K562 (cell line): ENCODE data around the gene OGT. TPM values are rescaled to one million over a fixed set of nuclear protein-coding genes. Genes with fewer than 3 reads are reported as not detected.
A peak's percentile ranks its signal among the peaks of the same experiment; 100 is the strongest.

ENCODE experiments used
- ATAC-seq: fragments of 200-7000 bp; cut with Tn5 transposase; 3 replicates; pipeline ENCODE4 v1.9.1; 2020; ENCODE audit warnings: moderate library complexity
- BruUV-seq: library from RNA; stranded (reverse); fragments of 400-500 nt; replicated peaks from 2 replicates; lab custom pipeline; 2021; lab: Mats Ljungman, UMichigan
- CTCF ChIA-PET: fragments of 300-600 bp; formaldehyde crosslinking; extraction: SDS; loops from one replicate; lab custom pipeline; 2021; ENCODE audit warnings: low intra/inter-chr PET ratio; lab: Yijun Ruan, JAX
- POLR2A ChIA-PET: fragments of 300-600, 350-650 bp; sonication (Branson Sonifier 250); formaldehyde crosslinking; extraction: SDS; loops from one replicate; lab custom pipeline; 2021; ENCODE audit warnings: antibody characterized with exemption, inconsistent platforms; lab: Yijun Ruan, JAX
- DNase-seq, 4 experiments: peaks; one replicate each; pipeline versions ENCODE4 v3.0.0 to v3.0.0-alpha.2; 2011 to 2018; ENCODE audit warnings: low spot score in 3 of 4, mixed read lengths in 3 of 4; ENCODE audit errors: extremely low read depth in 1 of 4
- FAIRE-seq: peaks from 2 replicates; lab custom pipeline; 2011; peaks lifted over from hg19 to GRCh38; lab: Jason Lieb, UNC
- H2AFZ ChIP-seq: 2 replicates; pipeline ENCODE4 v1.6.0; 2011; ENCODE audit warnings: low read depth, low read length, control low read depth, inconsistent platforms
- H3K27ac ChIP-seq: fragments of 200-600 bp; 3 replicates; pipeline ENCODE4 v1.8.0; 2011; ENCODE audit warnings: low read depth, mild to moderate bottlenecking, control low read depth, inconsistent platforms, low read length, moderate library complexity, mixed read lengths; ENCODE audit errors: extremely low read depth
- H3K27me3 ChIP-seq, 2 experiments: fragments of 300-600 bp in 1 of 2; 2 replicates in 1 of 2; 3 replicates in 1 of 2; pipeline versions ENCODE4 v1.6.0 to v1.8.0; 2011; ENCODE audit warnings: inconsistent platforms in 2 of 2, low read length in 2 of 2, mild to moderate bottlenecking in 1 of 2, mixed read lengths in 1 of 2, moderate library complexity in 1 of 2; ENCODE audit not compliant: control insufficient read depth in 2 of 2, insufficient read depth in 2 of 2
- H3K36me3 ChIP-seq: fragments of 300-600 bp; 3 replicates; pipeline ENCODE4 v1.8.0; 2011; ENCODE audit warnings: mild to moderate bottlenecking, low read length, inconsistent platforms; ENCODE audit not compliant: control insufficient read depth, insufficient read depth
- H3K4me1 ChIP-seq, 2 experiments: fragments of 200-600 bp in 1 of 2; replicated peaks in 1 of 2; 2 replicates in 1 of 2; 3 replicates in 1 of 2; pipeline versions ENCODE4 v1.5.1 to v1.8.0; 2011; ENCODE audit warnings: inconsistent platforms in 2 of 2, low read length in 2 of 2, mild to moderate bottlenecking in 1 of 2, mixed read lengths in 1 of 2, moderate library complexity in 1 of 2; ENCODE audit not compliant: control insufficient read depth in 2 of 2, insufficient read depth in 2 of 2
- H3K4me2 ChIP-seq: 2 replicates; pipeline ENCODE4 v1.6.1; 2011; ENCODE audit warnings: low read length, control low read depth, inconsistent platforms, mixed read lengths; ENCODE audit not compliant: insufficient read depth
- H3K4me3 ChIP-seq: fragments of 200-600 bp; sonication (generic), shearing (Covaris generic); 2 replicates; pipeline ENCODE4 v1.5.1; 2016; ENCODE audit warnings: control low read depth, inconsistent platforms
- H3K79me2 ChIP-seq: fragments of 200-600 bp; 3 replicates; pipeline ENCODE4 v1.8.0; 2011; ENCODE audit warnings: low read length, inconsistent platforms; ENCODE audit not compliant: control insufficient read depth, insufficient read depth
- H3K9ac ChIP-seq, 2 experiments: 2 replicates each; pipeline versions ENCODE4 v1.6.0 to v1.6.1; 2011; ENCODE audit warnings: low read depth in 2 of 2, low read length in 2 of 2, control low read depth in 1 of 2, inconsistent platforms in 1 of 2, mild to moderate bottlenecking in 1 of 2, mixed read lengths in 1 of 2; ENCODE audit not compliant: insufficient read depth in 1 of 2
- H3K9me1 ChIP-seq: one replicate; pipeline ENCODE4 v1.6.0; 2011; ENCODE audit warnings: inconsistent platforms, mild to moderate bottlenecking, low read length, moderate library complexity; ENCODE audit not compliant: control insufficient read depth, insufficient read depth
- H3K9me3 ChIP-seq: replicated peaks from 2 replicates; pipeline ENCODE4 v1.5.1; 2011; ENCODE audit warnings: low read depth, low read length, inconsistent platforms; ENCODE audit not compliant: control insufficient read depth, insufficient read depth
- H4K20me1 ChIP-seq: replicated peaks from 2 replicates; pipeline ENCODE4 v1.6.1; 2011; ENCODE audit warnings: low read length, inconsistent platforms, mixed read lengths; ENCODE audit not compliant: control insufficient read depth, insufficient read depth
- CHCHD3 ChIP-seq: fragments of 250-450 bp; sonication (Bioruptor Pico); IDR thresholded peaks from 2 replicates; pipeline ENCODE4 v2.1.2; 2022; ENCODE audit warnings: mild to moderate bottlenecking
- CTBP1 ChIP-seq: fragments of 450-650 bp; IDR thresholded peaks from 2 replicates; pipeline ENCODE4 v1.6.1; 2016; ENCODE audit warnings: borderline replicate concordance
- DIDO1 ChIP-seq: fragments of 450-650 bp; IDR thresholded peaks from 2 replicates; pipeline ENCODE4 v1.6.1; 2016; ENCODE audit warnings: low read depth, missing biosample characterization, missing genetic modification characterization
- NFYB ChIP-seq: IDR thresholded peaks from 2 replicates; pipeline ENCODE4 v1.6.1; 2011; ENCODE audit warnings: mild to moderate bottlenecking, moderate library complexity; ENCODE audit not compliant: insufficient read length; ENCODE audit errors: extremely low read depth
- ZC3H4 ChIP-seq: sonication (generic); formaldehyde crosslinking; IDR thresholded peaks from 2 replicates; pipeline ENCODE4 v1.9.0; 2021; ENCODE audit warnings: missing genetic modification reagents, borderline replicate concordance
- ZKSCAN3 ChIP-seq: fragments of 250-450 bp; sonication (Bioruptor Pico); IDR thresholded peaks from 2 replicates; pipeline ENCODE4 v1.4.0; 2020
- WGBS: fragments of 100-300 bp; shearing (Covaris generic); methylation state at CpG from one replicate; pipeline ENCODE4 v1.1.6; 2016; ENCODE audit warnings: low coverage, mixed read lengths; ENCODE audit not compliant: insufficient coverage; ENCODE audit errors: missing lambda C conversion rate; 5-methylcytosine and 5-hydroxymethylcytosine counted together
- in situ Hi-C: fragments of 300-500 bp; cut with MboI; formaldehyde crosslinking; loops from 4 replicates; pipeline ENCODE4 v1.15.0; 2018; ENCODE audit warnings: inconsistent platforms, mixed read lengths
- intact Hi-C: fragments of 100-400 bp; cut with micrococcal nuclease; formaldehyde crosslinking; loops from 2 replicates; pipeline ENCODE4 v1.14.2; 2022
- polyA plus RNA-seq, 8 experiments: library from polyadenylated mRNA; depleted of rRNA in 4 of 8; stranded (reverse) in 5 of 8; unstranded in 3 of 8; fragments of >200 nt; fragmentation: Nextera tagmentation in 2 of 8; fragmentation: Illumina TruSeq in 1 of 8; extraction: Ambion mirVana in 2 of 8; extraction: Trizol in 1 of 8; gene quantifications; 2 replicates each; pipeline versions ENCODE4 v1.2.1 to v1.2.3, GENCODE V29; 2011 to 2014; ENCODE audit warnings: inconsistent platforms in 1 of 8, missing spikeins in 1 of 8
- total RNA-seq, 7 experiments: library from RNA; depleted of rRNA in 6 of 7; stranded (reverse); fragments of >200 nt in 6 of 7; fragmentation: Illumina TruSeq in 2 of 7; extraction: Trizol in 2 of 7; gene quantifications; 2 replicates each; pipeline versions ENCODE4 v1.2.1 to v1.2.3, GENCODE V29; 2011 to 2021; ENCODE audit warnings: low replicate concordance in 1 of 7
- TF ChIP-seq, protein P1 (sequence below): sonication (generic); formaldehyde crosslinking; IDR thresholded peaks from 2 replicates; pipeline ENCODE4 v1.8.1; 2023; ENCODE audit warnings: mild to moderate bottlenecking, missing genetic modification reagents

Gene OGT
- total and polyA plus RNA-seq, 9 of the 15 experiments (the other 6 are each of a cell fraction or from before 2014, with no cell fraction given) = 38.9 to 347 (median 117) TPM

GRCh38 chrX:71536285-71536684 is 3.4 kb downstream of the OGT start:
- H3K4me1 ChIP-seq = peaks cover 3 to 33% of the 10 kb centered on the region in 2 experiments; a peak in 3 of 5 replicates
- no peak overlapping the region for H3K27ac ChIP-seq
- no peak for ATAC-seq

DNA sequence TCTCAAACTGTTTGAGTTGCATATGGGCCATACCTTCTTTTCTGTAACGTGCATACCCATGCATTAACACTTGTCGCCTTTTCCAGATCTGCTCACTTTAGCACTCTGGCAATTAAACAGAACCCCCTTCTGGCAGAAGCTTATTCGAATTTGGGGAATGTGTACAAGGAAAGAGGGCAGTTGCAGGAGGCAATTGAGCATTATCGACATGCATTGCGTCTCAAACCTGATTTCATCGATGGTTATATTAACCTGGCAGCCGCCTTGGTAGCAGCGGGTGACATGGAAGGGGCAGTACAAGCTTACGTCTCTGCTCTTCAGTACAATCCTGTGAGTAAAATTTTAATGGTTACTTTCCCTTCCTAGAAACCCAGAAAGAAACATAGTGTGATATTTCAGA is 4.8 kb downstream of the OGT start:
- WGBS = 91% methylated on average over 9 of the region's 9 CpGs
- ChIA-PET POLR2A (interaction anchor here (0.6 kb wide), 1 partner anchor 29 kb away, joined by 3 read pairs; no protein-coding TSS in a partner anchor), CTCF (no interaction called here)
- in situ Hi-C loops (no loop called here), intact Hi-C loops (no loop called here)
- H3K79me2 ChIP-seq = peaks cover 99% of the 10 kb centered on the region
- no peaks in the 10 kb centered on the region for H3K27me3 ChIP-seq
- H2AFZ ChIP-seq = no peak overlapping the region
- FAIRE-seq (no peak), DNase-seq (no peak)
- no peaks in the 10 kb centered on the region; the same call in 1 of the 2 replicates for H3K9me3 ChIP-seq
- no TSS peak for BruUV-seq
- no peak overlapping the region for H3K27ac ChIP-seq
- no peaks in the 10 kb centered on the region for H3K9me1 ChIP-seq
- H3K36me3 ChIP-seq = peaks cover 64% of the 10 kb centered on the region
- peaks cover 64% of the 10 kb centered on the region for H4K20me1 ChIP-seq
- no peak overlapping the region for H3K4me3 ChIP-seq
- H3K9ac ChIP-seq = no peak overlapping the region
- no peak overlapping the region for H3K4me2 ChIP-seq
- peaks cover 3 to 34% of the 10 kb centered on the region in 2 experiments; a peak in 3 of 5 replicates for H3K4me1 ChIP-seq
- TF ChIP-seq ZKSCAN3 (CRISPR knock-in tag) = no peak
- no peak for TF ChIP-seq ZC3H4 (CRISPR knock-in tag)
- TF ChIP-seq DIDO1 (tag) = no peak
- no peak for TF ChIP-seq NFYB
- TF ChIP-seq, protein P1, sequence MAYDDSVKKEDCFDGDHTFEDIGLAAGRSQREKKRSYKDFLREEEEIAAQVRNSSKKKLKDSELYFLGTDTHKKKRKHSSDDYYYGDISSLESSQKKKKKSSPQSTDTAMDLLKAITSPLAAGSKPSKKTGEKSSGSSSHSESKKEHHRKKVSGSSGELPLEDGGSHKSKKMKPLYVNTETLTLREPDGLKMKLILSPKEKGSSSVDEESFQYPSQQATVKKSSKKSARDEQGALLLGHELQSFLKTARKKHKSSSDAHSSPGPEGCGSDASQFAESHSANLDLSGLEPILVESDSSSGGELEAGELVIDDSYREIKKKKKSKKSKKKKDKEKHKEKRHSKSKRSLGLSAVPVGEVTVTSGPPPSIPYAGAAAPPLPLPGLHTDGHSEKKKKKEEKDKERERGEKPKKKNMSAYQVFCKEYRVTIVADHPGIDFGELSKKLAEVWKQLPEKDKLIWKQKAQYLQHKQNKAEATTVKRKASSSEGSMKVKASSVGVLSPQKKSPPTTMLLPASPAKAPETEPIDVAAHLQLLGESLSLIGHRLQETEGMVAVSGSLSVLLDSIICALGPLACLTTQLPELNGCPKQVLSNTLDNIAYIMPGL (CRISPR knock-in tag) = no peak
- TF ChIP-seq CTBP1 = no peak
- TF ChIP-seq, all 486 proteins: peak for 0
- no peak for ATAC-seq

More at GRCh38 chrX:71536285-71536684, 3.4 kb downstream of the OGT start:
- H3K9me3 ChIP-seq = no peaks in the 10 kb centered on the region; the same call in 1 of the 2 replicates
- peak overlapping the region; percentile 28 to 99; a peak in 1 of 4 replicates for H3K9ac ChIP-seq
- in situ Hi-C loops = no loop called here
- peaks cover 50% of the 10 kb centered on the region for H3K36me3 ChIP-seq
- no TSS peak for BruUV-seq
- no peaks in the 10 kb centered on the region for H3K27me3 ChIP-seq
- H3K4me3 ChIP-seq = peak overlapping the region; percentile 95; the same call in 1 of the 2 replicates
- H3K9me1 ChIP-seq = no peaks in the 10 kb centered on the region
- CTCF ChIA-PET = no interaction called here
- intact Hi-C loops = no loop called here
- FAIRE-seq = no peak
- peaks cover 54% of the 10 kb centered on the region for H4K20me1 ChIP-seq
- peak overlapping the region; percentile 56 for H3K4me2 ChIP-seq
- no peak for TF ChIP-seq CHCHD3
- TF ChIP-seq, all 486 proteins: peak for 0
- Histone ChIP-seq H3K79me2 (peaks cover 90% of the 10 kb centered on the region), H2AFZ (no peak overlapping the region)
- WGBS = 54% methylated on average over 5 of the region's 5 CpGs
- POLR2A ChIA-PET = interaction anchor here (0.6 to 5.3 kb wide), 3 partner anchors 7 to 142 kb away, joined by 3 to 52 read pairs (median 4); no protein-coding TSS in a partner anchor
- no peak for DNase-seq
